Left ventricle myocardium superior (tissue), 1 donor: ENCODE measurements around the gene RFNG. TPM values are rescaled to one million over a fixed set of nuclear protein-coding genes. Genes with fewer than 3 reads are reported as not detected.

Source experiments
- ATAC-seq: fragments of 200-7000 bp; cut with Tn5 transposase; one replicate; pipeline ENCODE4 v1.9.1; 2020; ENCODE audit warnings: mild to moderate bottlenecking, moderate library complexity
- DNase-seq: peaks from one replicate; pipeline ENCODE4 v3.0.0-alpha.2; 2020
- intact Hi-C: fragments of 100-400 bp; cut with micrococcal nuclease; formaldehyde crosslinking; loops from one replicate; pipeline ENCODE4 v1.11.0; 2022
- total RNA-seq: library from RNA; stranded (reverse); fragmentation: NEBNext Ultra II Directional; extraction: Animal tissue kit (Norgen Biotek cat#: 25700); gene quantifications from one replicate; pipeline ENCODE4 v1.2.1, GENCODE V29; 2021
- donor health status: DM: no; HTN: yes; CAD: no; lungs with severe emphysema.

RFNG gene
- total RNA-seq, 1 donor from 2014 or later: 21.8 TPM

DNA sequence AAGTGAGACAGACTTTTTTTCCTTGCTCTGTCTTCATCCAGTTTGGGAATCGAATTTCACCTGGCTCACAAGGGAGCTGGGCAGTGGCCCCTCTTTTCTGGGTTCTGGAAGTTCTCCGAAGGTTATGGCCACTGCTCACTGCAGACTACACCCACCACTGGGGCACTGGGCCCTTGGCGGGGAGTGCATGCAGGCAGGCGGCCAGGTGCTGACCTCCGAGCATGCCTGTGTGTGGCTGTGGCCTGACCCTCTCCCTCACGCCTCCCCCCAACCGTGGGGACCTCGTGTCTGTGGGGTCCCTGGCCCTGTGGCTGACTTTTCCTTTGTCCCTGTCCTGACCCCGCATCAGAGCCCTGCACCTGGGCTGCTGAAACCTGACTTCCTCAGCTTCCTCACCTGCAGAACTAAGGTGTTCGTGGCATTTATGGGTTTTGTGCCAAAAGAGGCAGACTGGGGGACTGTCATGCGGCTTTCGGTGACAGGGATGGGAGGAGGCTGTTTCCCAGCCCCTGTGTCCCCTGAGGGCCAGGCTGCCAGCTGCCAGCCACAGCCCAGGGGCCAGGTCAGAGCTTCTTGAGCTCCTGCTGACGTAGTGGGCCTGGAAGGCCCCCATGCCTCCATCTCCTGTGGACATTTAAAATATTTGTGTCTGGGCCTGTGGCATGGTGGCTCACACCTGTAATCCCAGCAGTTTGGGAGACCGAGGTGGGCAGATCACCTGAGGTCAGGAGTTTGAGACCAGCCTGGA, 52.7 kb downstream of the RFNG start:
- ATAC-seq: no peak

DNA sequence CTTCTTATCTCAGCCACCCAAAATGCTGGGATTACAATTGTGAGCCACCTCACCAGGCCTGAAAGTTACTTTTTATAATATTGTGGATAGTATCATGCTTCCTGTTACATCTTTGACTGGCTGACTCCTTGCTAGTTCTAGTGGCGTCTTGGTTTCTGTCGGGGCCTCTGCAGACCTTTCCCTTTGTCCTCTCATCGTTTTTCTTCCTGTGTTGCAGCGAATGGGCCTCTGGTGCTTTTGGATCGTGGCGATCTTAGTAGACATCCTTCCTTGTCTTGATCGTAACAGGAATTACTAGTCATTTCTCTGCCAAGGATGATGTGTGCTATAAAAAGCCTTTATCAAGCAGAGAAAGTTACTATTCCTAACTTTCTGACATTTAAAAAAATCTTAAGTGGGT, 53.4 kb downstream of the RFNG start:
- no peak for ATAC-seq
- no peak for DNase-seq
- intact Hi-C loops: no loop called here

More for the DNA sequence above, 52.7 kb downstream of the RFNG start:
- DNase-seq: no peak
- intact Hi-C loops: no loop called here

Other genes with a start within 250 kb of the RFNG start
- gene GCGR, start 247.7 kb downstream of the RFNG start, total RNA-seq: not detected
- gene MCRIP1, start 218.5 kb downstream of the RFNG start, total RNA-seq: 103 TPM
- 0.67 TPM for gene PPP1R27, start 216.8 kb downstream of the RFNG start, total RNA-seq
- gene P4HB, start 191.3 kb downstream of the RFNG start, total RNA-seq: 362 TPM
- 114 TPM for gene ARHGDIA, start 180.5 kb downstream of the RFNG start, total RNA-seq
- 32.0 TPM for gene ALYREF, start 160.2 kb downstream of the RFNG start, total RNA-seq
- 173 TPM for gene ANAPC11, start 160.1 kb downstream of the RFNG start, total RNA-seq
- gene NPB, start 149.6 kb downstream of the RFNG start, total RNA-seq: 0.69 TPM
- gene PCYT2, start 140.4 kb downstream of the RFNG start, total RNA-seq: 28.4 TPM
- gene SIRT7, start 133.6 kb downstream of the RFNG start, total RNA-seq: 6.3 TPM
- 27.5 TPM for gene MAFG, start 124.1 kb downstream of the RFNG start, total RNA-seq
- gene PYCR1, start 114.5 kb downstream of the RFNG start, total RNA-seq: 4.0 TPM
- gene MYADML2, start 104.6 kb downstream of the RFNG start, total RNA-seq: 4.0 TPM
- 0.52 TPM for gene NOTUM, start 90.6 kb downstream of the RFNG start, total RNA-seq
- gene ASPSCR1, start 74.2 kb downstream of the RFNG start, total RNA-seq: 25.4 TPM
- 27.0 TPM for gene CENPX, start 28.9 kb downstream of the RFNG start, total RNA-seq
- gene LRRC45, start 28.5 kb downstream of the RFNG start, total RNA-seq: 6.3 TPM
- 1.8 TPM for gene RAC3, start 20.1 kb downstream of the RFNG start, total RNA-seq
- gene DCXR, start 14.1 kb downstream of the RFNG start, total RNA-seq: 177 TPM
- gene GPS1, start 87 bp upstream of the RFNG start, total RNA-seq: 90.6 TPM
- gene DUS1L, start 14.0 kb upstream of the RFNG start, total RNA-seq: 67.7 TPM
- gene FASN, start 46.4 kb upstream of the RFNG start, total RNA-seq: 17.0 TPM
- gene CCDC57, start 161.0 kb upstream of the RFNG start, total RNA-seq: 8.1 TPM
- gene SLC16A3, start 177.2 kb upstream of the RFNG start, total RNA-seq: 7.8 TPM
- 64.4 TPM for gene CSNK1D, start 221.9 kb upstream of the RFNG start, total RNA-seq